NCI-H1694 treated with DMSO at 0.1 percent for 48 hours (cell line): Measurements from ENCODE around the gene RTP2.

Experiments
- DNase-seq: peaks from one replicate; lab custom pipeline; 2025; lab: John Stamatoyannopoulos, UW

Gene RTP2

GRCh38 chr3:187702507-187703033 lies at the start of gene RTP2:
Gene RTP2 (minus strand): TSS chr3:187702557. CDS start chr3:187702128, 429 bp downstream.
- DNase-seq = no peak

- no peak for DNase-seq
Observed at GRCh38 chr3:187750513-187751123, 48.3 kb upstream of the RTP2 start.

- no peak for DNase-seq
Observed at GRCh38 chr3:187750006-187750512, 47.7 kb upstream of the RTP2 start.

GRCh38 chr3:187748050-187748481 lies 45.7 kb upstream of the RTP2 start:
- peak; percentile 88 for DNase-seq

- DNase-seq = peak; percentile 49
Observed at GRCh38 chr3:187747506-187747905, 45.1 kb upstream of the RTP2 start.

- DNase-seq = peak; percentile 55
Observed at GRCh38 chr3:187746442-187747281, 44.3 kb upstream of the RTP2 start.

GRCh38 chr3:187746059-187746441 lies 43.7 kb upstream of the RTP2 start:
- no peak for DNase-seq

- DNase-seq = peak; percentile 95
Observed at GRCh38 chr3:187745201-187746058, 43.1 kb upstream of the RTP2 start, which contains the start of gene BCL6. Gene BCL6 (minus strand): TSS chr3:187745468. CDS start chr3:187733693, 11,775 bp downstream.

GRCh38 chr3:187744169-187745151 lies 42.1 kb upstream of the RTP2 start:
- peak; percentile 63 for DNase-seq

GRCh38 chr3:187743195-187744141 lies 41.1 kb upstream of the RTP2 start:
- DNase-seq = no peak

- no peak for DNase-seq
Observed at GRCh38 chr3:187742351-187743171, 40.2 kb upstream of the RTP2 start.

- DNase-seq = peak; percentile 77
Observed at GRCh38 chr3:187741403-187742350, 39.3 kb upstream of the RTP2 start.

GRCh38 chr3:187740421-187741399 lies 38.4 kb upstream of the RTP2 start:
- DNase-seq = peak; percentile 61

- peak; percentile 58 for DNase-seq
Observed at GRCh38 chr3:187739561-187740332, 37.4 kb upstream of the RTP2 start.

GRCh38 chr3:187739094-187739560 lies 36.8 kb upstream of the RTP2 start:
- DNase-seq = no peak
